GM18520 (cell line): ENCODE measurements around the gene RILP.
"Not testable (repeated sequence)": the region's sequence is repeated elsewhere in the genome, so short reads cannot be mapped to it uniquely, and the experiment has no call there.

Source experiments
- ATAC-seq: cut with Tn5 transposase; IDR thresholded peaks from one replicate; pipeline ENCODE4 v1.9.1; 2021; ENCODE audit not compliant: unreplicated experiment

The RILP gene

GRCh38 chr17:1649844-1650501 lies at the start of gene RILP:
Gene RILP, minus strand, starts transcription at chr17:1649866. Its CDS starts 62 bp downstream, at chr17:1649804.
- no peak for ATAC-seq

- ATAC-seq = no peak
Observed at GRCh38 chr17:1697681-1698080, 48.0 kb upstream of the RILP start.

GRCh38 chr17:1695365-1695764 lies 45.7 kb upstream of the RILP start:
- ATAC-seq = no peak

- no peak for ATAC-seq
Observed at GRCh38 chr17:1693339-1693738, 43.7 kb upstream of the RILP start.

GRCh38 chr17:1690544-1691221 lies 41.0 kb upstream of the RILP start:
- ATAC-seq = no peak

- ATAC-seq = not testable (repeated sequence)
Observed at GRCh38 chr17:1688405-1688804, 38.7 kb upstream of the RILP start.

- ATAC-seq = no peak
Observed at GRCh38 chr17:1686086-1686485, 36.4 kb upstream of the RILP start.

- peak; percentile 97 for ATAC-seq
Observed at GRCh38 chr17:1684378-1685189, 34.9 kb upstream of the RILP start, which contains the start of gene PRPF8. Gene PRPF8, minus strand, starts transcription at chr17:1684867. Its CDS starts 296 bp downstream, at chr17:1684571.

- ATAC-seq = no peak
Observed at GRCh38 chr17:1683459-1683858, 33.8 kb upstream of the RILP start.

GRCh38 chr17:1676401-1676800 lies 26.7 kb upstream of the RILP start:
- no peak for ATAC-seq

- no peak for ATAC-seq
Observed at GRCh38 chr17:1673041-1673785, 23.5 kb upstream of the RILP start.

GRCh38 chr17:1663934-1664333 lies 14.3 kb upstream of the RILP start:
- not testable (repeated sequence) for ATAC-seq

- no peak for ATAC-seq
Observed at GRCh38 chr17:1661045-1661444, 11.4 kb upstream of the RILP start.

GRCh38 chr17:1658100-1658499 lies 8.4 kb upstream of the RILP start:
- no peak for ATAC-seq

GRCh38 chr17:1653735-1654134 lies 4.1 kb upstream of the RILP start:
- no peak for ATAC-seq

GRCh38 chr17:1652794-1653193 lies 3.1 kb upstream of the RILP start:
- ATAC-seq = not testable (repeated sequence)

GRCh38 chr17:1651559-1651844 lies 1.8 kb upstream of the RILP start:
- no peak for ATAC-seq

GRCh38 chr17:1650731-1651558 lies 1.3 kb upstream of the RILP start:
- ATAC-seq = no peak

GRCh38 chr17:1648963-1649843 lies 463 bp downstream of the RILP start:
- peak; percentile 51 for ATAC-seq
